Measurements from ENCODE around the gene ABI3BP. TPM values are rescaled to one million over a fixed set of nuclear protein-coding genes. Genes with fewer than 3 reads are reported as not detected.
A peak's percentile ranks its signal among the peaks of the same experiment; 100 is the strongest.

Gene ABI3BP
- total RNA-seq, 1 experiment from 2014 or later: 0.15 TPM

- TF ChIP-seq, protein P1, sequence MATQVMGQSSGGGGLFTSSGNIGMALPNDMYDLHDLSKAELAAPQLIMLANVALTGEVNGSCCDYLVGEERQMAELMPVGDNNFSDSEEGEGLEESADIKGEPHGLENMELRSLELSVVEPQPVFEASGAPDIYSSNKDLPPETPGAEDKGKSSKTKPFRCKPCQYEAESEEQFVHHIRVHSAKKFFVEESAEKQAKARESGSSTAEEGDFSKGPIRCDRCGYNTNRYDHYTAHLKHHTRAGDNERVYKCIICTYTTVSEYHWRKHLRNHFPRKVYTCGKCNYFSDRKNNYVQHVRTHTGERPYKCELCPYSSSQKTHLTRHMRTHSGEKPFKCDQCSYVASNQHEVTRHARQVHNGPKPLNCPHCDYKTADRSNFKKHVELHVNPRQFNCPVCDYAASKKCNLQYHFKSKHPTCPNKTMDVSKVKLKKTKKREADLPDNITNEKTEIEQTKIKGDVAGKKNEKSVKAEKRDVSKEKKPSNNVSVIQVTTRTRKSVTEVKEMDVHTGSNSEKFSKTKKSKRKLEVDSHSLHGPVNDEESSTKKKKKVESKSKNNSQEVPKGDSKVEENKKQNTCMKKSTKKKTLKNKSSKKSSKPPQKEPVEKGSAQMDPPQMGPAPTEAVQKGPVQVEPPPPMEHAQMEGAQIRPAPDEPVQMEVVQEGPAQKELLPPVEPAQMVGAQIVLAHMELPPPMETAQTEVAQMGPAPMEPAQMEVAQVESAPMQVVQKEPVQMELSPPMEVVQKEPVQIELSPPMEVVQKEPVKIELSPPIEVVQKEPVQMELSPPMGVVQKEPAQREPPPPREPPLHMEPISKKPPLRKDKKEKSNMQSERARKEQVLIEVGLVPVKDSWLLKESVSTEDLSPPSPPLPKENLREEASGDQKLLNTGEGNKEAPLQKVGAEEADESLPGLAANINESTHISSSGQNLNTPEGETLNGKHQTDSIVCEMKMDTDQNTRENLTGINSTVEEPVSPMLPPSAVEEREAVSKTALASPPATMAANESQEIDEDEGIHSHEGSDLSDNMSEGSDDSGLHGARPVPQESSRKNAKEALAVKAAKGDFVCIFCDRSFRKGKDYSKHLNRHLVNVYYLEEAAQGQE (IDR thresholded peaks at IDR 0.05; ENCODE audit: low read depth): no peak
These were observed 290.3 kb downstream of the ABI3BP start (continued) for GRCh38 chr3:100702980-100703345.

DNA sequence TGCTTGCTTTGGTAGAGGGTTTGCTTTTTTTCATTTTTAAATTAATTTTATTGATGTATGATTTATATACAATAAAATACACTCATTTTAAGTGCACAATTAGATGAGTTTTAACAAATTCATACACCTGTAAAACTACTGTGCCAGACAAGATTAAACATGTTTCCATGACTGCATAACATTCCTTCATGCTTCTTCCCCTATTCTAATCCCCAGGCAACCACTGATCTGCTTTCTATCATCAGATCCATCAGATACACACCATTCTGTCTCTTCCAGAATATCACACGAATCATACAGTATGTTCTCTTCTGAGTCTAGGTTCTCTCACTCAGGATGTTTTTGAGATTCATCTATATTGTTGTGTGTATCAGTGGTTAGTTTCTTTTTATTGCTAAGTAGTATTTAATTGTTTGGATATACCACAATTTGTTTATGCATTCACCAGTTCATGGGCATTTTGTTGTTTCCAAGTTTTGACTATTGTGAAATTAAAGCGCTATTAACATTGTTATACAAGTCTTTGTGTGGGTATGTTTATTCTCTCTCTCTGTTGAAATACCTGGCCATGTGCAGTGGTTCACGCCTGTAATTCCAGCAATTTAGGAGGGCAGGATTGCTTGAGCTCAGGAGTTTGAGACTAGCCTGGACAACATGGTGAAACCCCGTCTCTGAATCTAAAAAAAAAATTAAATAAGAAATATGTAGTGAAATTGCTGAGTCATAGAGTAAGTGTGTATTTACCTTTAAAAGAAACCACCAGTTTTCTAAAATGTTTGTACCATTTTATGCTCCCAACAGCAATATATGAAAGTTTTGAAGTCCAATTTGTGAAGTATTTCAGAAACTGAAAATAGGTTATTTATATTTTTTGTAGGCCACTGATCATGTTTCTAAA is 290.9 kb downstream of the ABI3BP start:
- Histone ChIP-seq H4K20me1 (ENCODE audit: insufficient read depth) (no peaks in the 10 kb centered on the region), H3K36me3 (ENCODE audit: control insufficient read depth in 1 of 2, insufficient read depth in 2 of 2, low read length in 2 of 2) (no peaks in the 10 kb centered on the region), H3K79me2 (ENCODE audit: insufficient read depth, low read length) (no peaks in the 10 kb centered on the region), H3K4me3 (replicated peaks in 1 of 2; ENCODE audit: low read depth in 1 of 2, low read length in 2 of 2) (no peak overlapping the region), H2AFZ (ENCODE audit: low read depth, low read length, poor library complexity, severe bottlenecking) (peak overlapping the region; percentile 34), H3K27ac (ENCODE audit: low read depth, low read length) (no peak overlapping the region), H3K4me1 (ENCODE audit: control insufficient read depth in 1 of 2, insufficient read depth in 2 of 2, low read length in 2 of 2) (no peaks in the 10 kb centered on the region), H3K4me2 (ENCODE audit: low read length) (no peak overlapping the region), H3K27me3 (ENCODE audit: insufficient read depth, low read length) (no peaks in the 10 kb centered on the region), H3K9ac (ENCODE audit: low read length) (no peak overlapping the region), H3K9me2 (ENCODE audit: insufficient read depth) (no peaks in the 10 kb centered on the region), H3K9me3 (ENCODE audit: control insufficient read depth in 1 of 2, insufficient read depth in 1 of 2, low read depth in 1 of 2, low read length in 2 of 2) (no peaks in the 10 kb centered on the region)
- BruUV-seq (replicated peaks): no TSS peak
- ATAC-seq (no peak), DNase-seq (ENCODE audit: low read depth, low spot score) (no peak)
- POLR2A ChIA-PET: interaction anchor here (0.7 kb wide), 1 partner anchor 293 kb away, joined by 3 read pairs; no protein-coding TSS in a partner anchor
- CTCF ChIA-PET: no interaction called here
- TF ChIP-seq, protein P1 (IDR thresholded peaks at IDR 0.05; ENCODE audit: low read depth): no peak
- TF ChIP-seq YY1 (IDR thresholded peaks at IDR 0.05; ENCODE audit: extremely low read depth, insufficient replicate concordance, low read depth, low read length): no peak
- no peak for TF ChIP-seq ZNF274 (IDR thresholded peaks at IDR 0.05; ENCODE audit: low read depth, low read length)
- TF ChIP-seq, protein P2, sequence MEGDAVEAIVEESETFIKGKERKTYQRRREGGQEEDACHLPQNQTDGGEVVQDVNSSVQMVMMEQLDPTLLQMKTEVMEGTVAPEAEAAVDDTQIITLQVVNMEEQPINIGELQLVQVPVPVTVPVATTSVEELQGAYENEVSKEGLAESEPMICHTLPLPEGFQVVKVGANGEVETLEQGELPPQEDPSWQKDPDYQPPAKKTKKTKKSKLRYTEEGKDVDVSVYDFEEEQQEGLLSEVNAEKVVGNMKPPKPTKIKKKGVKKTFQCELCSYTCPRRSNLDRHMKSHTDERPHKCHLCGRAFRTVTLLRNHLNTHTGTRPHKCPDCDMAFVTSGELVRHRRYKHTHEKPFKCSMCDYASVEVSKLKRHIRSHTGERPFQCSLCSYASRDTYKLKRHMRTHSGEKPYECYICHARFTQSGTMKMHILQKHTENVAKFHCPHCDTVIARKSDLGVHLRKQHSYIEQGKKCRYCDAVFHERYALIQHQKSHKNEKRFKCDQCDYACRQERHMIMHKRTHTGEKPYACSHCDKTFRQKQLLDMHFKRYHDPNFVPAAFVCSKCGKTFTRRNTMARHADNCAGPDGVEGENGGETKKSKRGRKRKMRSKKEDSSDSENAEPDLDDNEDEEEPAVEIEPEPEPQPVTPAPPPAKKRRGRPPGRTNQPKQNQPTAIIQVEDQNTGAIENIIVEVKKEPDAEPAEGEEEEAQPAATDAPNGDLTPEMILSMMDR (IDR thresholded peaks at IDR 0.05 in 2 of 3, conservative IDR thresholded peaks at IDR 0.05 in 1 of 3; ENCODE audit: borderline replicate concordance in 1 of 3, insufficient read depth in 1 of 3, low read depth in 2 of 3, low read length in 2 of 3): no peak
- RAD21 ChIA-PET (ENCODE audit: low non-redundant PET in 1 of 2, low total read pairs in 2 of 2, uncharacterized antibody in 2 of 2, unreplicated experiment in 2 of 2): no interaction called here
- intact Hi-C loops (cut with micrococcal nuclease): no loop called here
